Uterus (tissue), 2 donors: ENCODE data around the gene MYCN.

Experiments used
- CTCF ChIP-seq, 4 experiments: fragments of 200-600 bp in 2 of 4; fragments of 450-650 bp in 2 of 4; sonication (generic) in 2 of 4; IDR thresholded peaks; one replicate each; pipeline ENCODE4 v1.5.1; 2016 to 2019; ENCODE audit warnings: antibody characterized with exemption in 4 of 4, mild to moderate bottlenecking in 2 of 4, moderate library complexity in 1 of 4
- POLR2A ChIP-seq, 2 donors: fragments of 450-650 bp; IDR thresholded peaks; one replicate each; pipeline ENCODE4 v1.6.1; 2016; ENCODE audit warnings: antibody characterized with exemption in 2 of 2, mild to moderate bottlenecking in 1 of 2, moderate library complexity in 1 of 2

- TF ChIP-seq CTCF (IDR thresholded peaks at IDR 0.05) (no peak), POLR2A (IDR thresholded peaks at IDR 0.05) (no peak)
Observed at GRCh38 chr2:15990151-15991101, 50.1 kb downstream of the MYCN start.
